SKM-1 (cell line): ENCODE results near the gene SLC22A1.
"Not testable (repeated sequence)": the region's sequence is repeated elsewhere in the genome, so short reads cannot be mapped to it uniquely, and the experiment has no call there.

ENCODE experiments used
- DNase-seq: peaks from one replicate; lab custom pipeline; 2025; ENCODE audit not compliant: unreplicated experiment; lab: John Stamatoyannopoulos, UW

SLC22A1 gene

GRCh38 chr6:160121981-160122380, 366 bp downstream of the SLC22A1 start:
- no peak for DNase-seq

GRCh38 chr6:160122744-160123143, 1.1 kb downstream of the SLC22A1 start:
- DNase-seq, result no peak

GRCh38 chr6:160124007-160124406, 2.4 kb downstream of the SLC22A1 start:
- no peak for DNase-seq

DNA sequence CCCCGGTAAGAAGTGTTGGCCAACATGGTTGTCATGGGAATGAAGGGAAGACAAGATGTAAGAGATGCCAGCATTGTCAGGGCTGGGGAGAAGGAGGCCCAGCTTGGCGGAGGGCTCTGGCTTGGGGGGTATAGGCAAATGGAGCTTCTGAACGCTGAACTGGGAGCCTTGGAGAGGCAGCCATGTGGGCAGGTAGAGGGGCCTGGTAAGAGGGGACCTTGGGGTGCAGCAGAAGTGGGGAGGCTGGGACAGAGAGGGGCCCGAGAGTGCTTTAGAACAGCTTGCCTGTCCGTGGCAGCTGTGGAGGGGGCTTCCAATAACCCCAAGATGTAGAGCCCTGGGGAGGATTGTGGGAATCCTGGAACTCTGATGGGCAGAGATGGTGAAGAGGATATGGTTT, 3.0 kb downstream of the SLC22A1 start:
- no peak for DNase-seq

DNA sequence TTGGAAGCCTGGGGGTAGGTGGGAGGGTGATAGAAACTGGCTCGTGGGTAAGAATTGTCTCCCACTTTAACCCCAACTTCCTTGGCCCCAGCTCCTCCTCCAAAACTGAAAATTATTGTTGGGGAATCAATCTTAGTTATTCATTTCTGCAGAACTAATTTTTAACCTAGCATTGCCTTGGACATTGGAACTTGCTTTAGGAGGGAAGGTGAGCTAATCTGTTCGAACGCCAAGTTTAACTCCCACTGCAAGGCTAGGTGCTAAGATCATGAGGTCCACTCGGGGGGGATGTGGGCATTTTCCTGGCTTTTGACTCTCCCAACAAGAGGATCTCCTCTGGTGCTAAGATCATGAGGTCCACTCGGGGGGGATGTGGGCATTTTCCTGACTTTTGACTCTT, 3.5 kb downstream of the SLC22A1 start:
- DNase-seq, result not testable (repeated sequence)

DNA sequence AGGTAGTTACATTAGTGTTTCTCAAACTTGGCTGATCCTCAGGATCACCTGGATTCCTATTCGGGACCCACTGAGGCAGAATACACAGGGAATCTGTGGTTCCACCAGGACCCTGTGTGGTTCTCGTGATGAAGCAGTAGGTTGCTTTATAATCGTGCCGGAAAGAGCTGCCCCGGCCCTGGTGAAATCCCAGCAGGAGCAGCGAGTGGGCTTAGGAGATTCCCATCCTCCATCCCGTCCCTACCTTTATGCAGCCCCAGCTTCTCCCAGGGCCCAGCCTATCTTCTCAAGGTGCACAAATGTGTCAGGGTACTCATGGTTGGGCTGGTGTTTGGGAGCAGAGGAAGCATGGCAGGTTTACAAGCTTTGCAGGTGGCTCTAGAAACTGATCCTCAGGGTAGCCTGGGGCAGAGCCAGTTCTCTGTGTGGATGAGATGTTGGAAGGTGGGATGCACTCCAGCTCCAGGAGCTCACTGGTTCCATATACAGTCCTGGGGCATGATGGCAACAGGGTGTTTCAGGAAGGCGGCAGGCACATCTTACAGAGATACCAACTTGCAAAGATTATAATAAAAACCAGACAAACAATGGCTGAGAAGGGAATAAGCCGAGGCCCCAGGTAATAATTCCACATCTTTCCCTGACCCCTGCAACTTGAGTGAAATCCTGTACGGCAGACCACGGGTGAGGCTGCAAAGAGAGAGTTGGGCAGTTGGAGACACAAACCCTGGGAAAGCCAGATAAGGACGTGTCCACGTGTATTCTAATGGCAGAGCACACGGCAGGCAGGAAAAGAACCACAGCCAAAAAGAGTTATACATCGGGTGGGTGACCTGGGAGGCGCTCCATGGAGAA, 5.9 kb downstream of the SLC22A1 start:
- no peak for DNase-seq

GRCh38 chr6:160128125-160128683, 6.6 kb downstream of the SLC22A1 start:
- DNase-seq, result no peak

- DNase-seq, result no peak
Observed at GRCh38 chr6:160128879-160129516, 7.4 kb downstream of the SLC22A1 start.

GRCh38 chr6:160129881-160130615, 8.4 kb downstream of the SLC22A1 start:
- DNase-seq, result no peak

- DNase-seq, result no peak
Observed at GRCh38 chr6:160130729-160131484, 9.3 kb downstream of the SLC22A1 start.

DNA sequence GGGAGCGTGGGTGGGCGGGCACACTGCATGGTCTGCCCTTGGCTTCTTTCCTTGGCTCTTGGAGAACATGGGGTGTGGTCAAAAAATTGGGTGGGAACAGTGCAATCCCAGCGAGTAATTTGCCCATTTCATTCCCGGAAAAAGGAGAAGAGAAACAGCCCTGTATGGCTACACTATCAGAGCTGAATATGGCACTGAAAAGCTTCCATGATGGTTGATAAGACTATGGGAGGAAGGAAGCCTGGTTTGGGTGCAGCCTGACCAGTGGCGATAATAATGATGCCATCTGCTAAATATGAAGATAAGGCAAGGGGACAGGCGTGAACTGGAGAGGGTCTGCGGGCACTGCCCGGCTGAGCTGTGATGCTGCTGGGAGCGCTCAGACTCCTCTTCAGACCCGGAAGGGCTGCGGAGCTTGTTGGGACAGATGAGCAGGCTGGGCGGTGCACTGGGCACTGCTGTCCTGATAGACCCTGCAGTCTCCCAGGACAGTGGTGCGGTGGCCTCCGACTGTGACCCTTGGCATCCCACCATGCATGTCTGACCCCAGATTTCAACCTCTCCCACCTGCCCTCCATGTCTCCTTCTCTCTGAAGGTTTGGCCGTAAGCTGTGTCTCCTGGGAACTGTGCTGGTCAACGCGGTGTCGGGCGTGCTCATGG, 10.2 kb downstream of the SLC22A1 start:
- DNase-seq, result no peak

DNA sequence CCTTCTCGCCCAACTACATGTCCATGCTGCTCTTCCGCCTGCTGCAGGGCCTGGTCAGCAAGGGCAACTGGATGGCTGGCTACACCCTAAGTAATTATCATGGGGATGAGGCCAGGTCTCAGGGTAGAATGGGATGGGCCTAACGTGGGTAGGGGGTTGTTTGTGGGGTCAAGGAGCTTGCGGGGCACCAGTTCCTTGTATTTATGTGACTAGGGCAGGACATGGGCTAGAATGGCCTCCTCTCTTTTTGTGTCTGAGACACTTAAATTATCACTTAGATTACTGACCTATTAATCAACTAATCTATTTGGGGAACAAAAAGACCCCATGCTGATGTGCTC, 10.7 kb downstream of the SLC22A1 start:
- DNase-seq, result no peak

GRCh38 chr6:160132776-160133338, 11.2 kb downstream of the SLC22A1 start:
- DNase-seq, result no peak

- DNase-seq, result no peak
Observed at GRCh38 chr6:160133441-160134336, 12.1 kb downstream of the SLC22A1 start.

GRCh38 chr6:160134337-160134751, 12.7 kb downstream of the SLC22A1 start:
- not testable (repeated sequence) for DNase-seq

DNA sequence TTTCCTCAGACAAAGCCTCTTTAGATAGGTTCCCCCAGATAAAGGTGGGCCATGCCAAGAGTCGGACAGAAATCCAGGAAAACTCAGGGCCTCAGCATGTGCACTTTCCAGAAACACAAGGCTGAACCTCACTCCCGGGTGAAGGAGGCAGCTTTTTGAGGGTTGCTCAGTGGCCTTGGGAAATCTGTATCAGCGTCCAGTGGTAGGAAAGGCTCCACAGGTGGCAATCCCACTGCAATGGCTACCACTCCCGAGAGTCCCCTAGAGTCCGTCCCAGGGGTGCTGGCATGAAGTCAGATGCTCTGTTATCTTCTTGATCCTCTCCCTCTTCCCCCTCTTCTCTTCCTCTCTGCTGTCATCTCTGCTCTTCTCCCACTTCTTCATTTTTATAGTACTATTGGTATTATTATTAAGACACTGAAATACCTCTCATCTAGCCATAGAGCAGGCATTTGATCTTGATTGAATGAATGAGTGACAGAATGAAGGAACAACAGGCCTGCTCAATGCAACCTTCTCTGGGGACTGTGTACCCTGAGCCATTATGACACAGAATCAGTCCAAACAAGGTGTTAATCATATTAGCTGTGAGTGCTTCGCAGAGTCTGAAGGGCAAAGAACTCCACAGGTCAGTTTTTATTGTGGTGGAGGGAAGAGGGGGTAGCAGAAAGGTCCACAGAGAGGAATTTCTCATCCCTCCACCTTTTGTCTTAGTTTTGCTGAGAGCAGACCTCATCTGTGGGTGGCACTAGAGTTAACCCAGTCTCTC, 13.3 kb downstream of the SLC22A1 start:
- DNase-seq, result no peak

DNA sequence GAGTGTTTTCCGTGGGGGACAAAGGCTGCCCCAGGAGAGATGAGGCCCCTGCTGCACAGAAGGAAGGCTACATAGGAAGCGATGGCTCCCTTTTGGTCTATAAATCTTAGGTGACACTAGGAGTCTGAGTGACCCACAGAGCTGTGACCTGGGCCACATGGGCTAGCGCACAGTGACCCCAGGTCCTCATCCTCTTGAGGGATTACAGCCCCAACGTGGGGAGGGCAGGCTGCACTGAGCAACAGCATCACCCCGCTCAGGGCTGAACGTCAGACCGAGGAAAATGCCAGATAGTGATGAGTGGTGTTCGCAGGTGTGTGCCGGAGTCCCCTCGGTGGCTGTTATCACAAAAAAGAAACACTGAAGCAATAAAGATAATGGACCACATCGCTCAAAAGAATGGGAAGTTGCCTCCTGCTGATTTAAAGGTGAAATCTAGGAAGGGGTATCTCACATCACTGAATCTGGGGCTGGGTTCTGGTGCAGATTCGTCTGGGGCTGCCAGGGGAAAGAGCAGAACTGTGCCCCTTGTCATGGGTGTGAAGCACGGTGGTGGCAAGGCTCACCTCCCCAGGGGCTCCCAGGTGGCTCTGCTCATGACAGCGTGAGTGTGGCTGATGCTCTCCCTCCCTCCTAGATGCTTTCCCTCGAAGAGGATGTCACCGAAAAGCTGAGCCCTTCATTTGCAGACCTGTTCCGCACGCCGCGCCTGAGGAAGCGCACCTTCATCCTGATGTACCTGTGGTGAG, 14.5 kb downstream of the SLC22A1 start:
- no peak for DNase-seq
